Measurements from ENCODE around the gene FTSJ1.

DNA sequence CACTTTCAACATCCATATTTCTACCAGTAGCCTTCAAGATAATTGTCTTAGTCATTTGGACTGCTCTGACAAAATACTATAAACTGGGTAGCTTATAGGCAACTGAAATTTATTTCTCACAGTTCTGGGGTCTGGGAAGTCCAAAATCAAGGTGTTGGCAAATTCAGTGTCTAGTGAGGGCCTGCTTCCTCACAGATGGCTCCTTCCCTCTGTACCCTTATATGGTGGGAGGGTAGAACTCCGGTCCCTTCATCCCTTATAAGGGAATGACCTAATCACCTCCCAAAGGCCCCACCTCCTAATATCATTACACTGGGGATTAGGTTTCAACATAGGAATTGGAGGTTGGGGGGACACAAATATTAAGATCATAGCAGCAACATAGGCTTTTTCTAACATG is 56.2 kb downstream of the FTSJ1 start:
- TF ChIP-seq POLR2A (IDR thresholded peaks at IDR 0.05; ENCODE audit: low read depth, low read length): no peak
- no peak for TF ChIP-seq POLR2AphosphoS5 (IDR thresholded peaks at IDR 0.05; ENCODE audit: low read depth, low read length)
- no peak for TF ChIP-seq TAF1 (IDR thresholded peaks at IDR 0.05; ENCODE audit: low read depth, low read length)
- no peak for TF ChIP-seq PAX5 (IDR thresholded peaks at IDR 0.05; ENCODE audit: insufficient read depth, low read length, severe bottlenecking)
- no peak for TF ChIP-seq POU2F2 (IDR thresholded peaks at IDR 0.05; ENCODE audit: low read depth, low read length)

All from GM12891 (cell line).